Measurements from ENCODE around the gene TMEM198. TPM values are rescaled to one million over a fixed set of nuclear protein-coding genes. Genes with fewer than 3 reads are reported as not detected.

Gene TMEM198
- total and polyA plus RNA-seq, 2 experiments from 2014 or later: 1.7 to 5.8 TPM

GRCh38 chr2:219596954-219597551 is 53.2 kb downstream of the TMEM198 start:
- WGBS, 2 experiments (ENCODE audit: low coverage in 1 of 2, low lambda C conversion rate in 2 of 2, missing lambda C conversion rate in 2 of 2): 6 to 7% methylated on average over 19 of the region's 19 CpGs
- DNase-seq: peak; percentile 54

GRCh38 chr2:219597552-219598307 is 53.9 kb downstream of the TMEM198 start, which contains the start of gene STK11IP:
Gene STK11IP, plus strand, starts transcription at chr2:219597857. Its CDS starts 263 bp downstream, at chr2:219598120.
- H3K27ac ChIP-seq: peak within 1 kb of the TSS; percentile 84

More at GRCh38 chr2:219596954-219597551, 53.2 kb downstream of the TMEM198 start:
- peak overlapping the region; percentile 84 for H3K27ac ChIP-seq
- H3K4me3 ChIP-seq: peak overlapping the region; percentile 90
- no peaks in the 10 kb centered on the region for H4K20me1 ChIP-seq (ENCODE audit: insufficient read depth)
- peaks cover 16% of the 10 kb centered on the region for H3F3A ChIP-seq (ENCODE audit: insufficient read depth)
- peak overlapping the region; percentile 98 for H3K4me2 ChIP-seq (ENCODE audit: unreplicated experiment)
- peaks cover 13% of the 10 kb centered on the region for H3K79me2 ChIP-seq (ENCODE audit: insufficient read depth)
- peaks cover 11% of the 10 kb centered on the region for H3K4me1 ChIP-seq (ENCODE audit: insufficient read depth)
- in situ Hi-C loops (cut with MboI): no loop called here
- TF ChIP-seq EZH2phosphoT487 (IDR thresholded peaks at IDR 0.05; ENCODE audit: insufficient read depth, low read depth) (no peak), EZH2 (IDR thresholded peaks at IDR 0.05; ENCODE audit: insufficient read depth, poor library complexity, severe bottlenecking) (no peak)
- 0 out of 2 replicates have a peak, but pooled peaks cover 3% of the 10 kb centered on the region for H3K36me3 ChIP-seq (ENCODE audit: low read depth)
- H3K9me2 ChIP-seq (ENCODE audit: insufficient read depth): no peaks in the 10 kb centered on the region
- peak overlapping the region; percentile 99 for H2AFZ ChIP-seq
- H3K9me3 ChIP-seq (ENCODE audit: low read depth): no peaks in the 10 kb centered on the region
- H3K27me3 ChIP-seq (replicated peaks; ENCODE audit: insufficient read depth): no peaks in the 10 kb centered on the region
- peak overlapping the region; percentile 88 for H3K9ac ChIP-seq

GRCh38 chr2:219598308-219599078 is 54.7 kb downstream of the TMEM198 start:
- 32 to 34% methylated on average over 9 of the region's 9 CpGs for WGBS, 2 experiments (ENCODE audit: low coverage in 1 of 2, low lambda C conversion rate in 2 of 2, missing lambda C conversion rate in 2 of 2)
- H3K4me3 ChIP-seq: peak overlapping the region; percentile 90
- H3K9me3 ChIP-seq (ENCODE audit: low read depth): no peaks in the 10 kb centered on the region
- DNase-seq: peak; percentile 20
- peak overlapping the region; percentile 99 for H2AFZ ChIP-seq
- 0 out of 2 replicates have a peak, but pooled peaks cover 4% of the 10 kb centered on the region for H3K36me3 ChIP-seq (ENCODE audit: low read depth)
- H3K27me3 ChIP-seq (replicated peaks; ENCODE audit: insufficient read depth): no peaks in the 10 kb centered on the region
- H3F3A ChIP-seq (ENCODE audit: insufficient read depth): peaks cover 16% of the 10 kb centered on the region
- peak overlapping the region; percentile 84 for H3K27ac ChIP-seq
- peaks cover 13% of the 10 kb centered on the region for H3K79me2 ChIP-seq (ENCODE audit: insufficient read depth)
- in situ Hi-C loops (cut with MboI): no loop called here
- H3K4me1 ChIP-seq (ENCODE audit: insufficient read depth): peaks cover 11% of the 10 kb centered on the region
- TF ChIP-seq EZH2phosphoT487 (IDR thresholded peaks at IDR 0.05; ENCODE audit: insufficient read depth, low read depth): no peak
- H3K9ac ChIP-seq: peak overlapping the region; percentile 88
- no peaks in the 10 kb centered on the region for H3K9me2 ChIP-seq (ENCODE audit: insufficient read depth)
- peak overlapping the region; percentile 92 for H3K4me2 ChIP-seq (ENCODE audit: unreplicated experiment)
- H4K20me1 ChIP-seq (ENCODE audit: insufficient read depth): no peaks in the 10 kb centered on the region

More at GRCh38 chr2:219597552-219598307, 53.9 kb downstream of the TMEM198 start, which contains the start of gene STK11IP:
- Histone ChIP-seq H3K4me1 (ENCODE audit: insufficient read depth) (peaks cover 11% of the 10 kb centered on the region), H3K9me2 (ENCODE audit: insufficient read depth) (no peaks in the 10 kb centered on the region), H3K4me2 (ENCODE audit: unreplicated experiment) (peak within 1 kb of the TSS; percentile 98), H3K4me3 (peak within 1 kb of the TSS; percentile 90), H3K79me2 (ENCODE audit: insufficient read depth) (peaks cover 13% of the 10 kb centered on the region), H3K9me3 (ENCODE audit: low read depth) (no peaks in the 10 kb centered on the region), H3K27me3 (replicated peaks; ENCODE audit: insufficient read depth) (no peaks in the 10 kb centered on the region), H2AFZ (peak within 1 kb of the TSS; percentile 99), H3K9ac (peak within 1 kb of the TSS; percentile 88), H4K20me1 (ENCODE audit: insufficient read depth) (no peaks in the 10 kb centered on the region), H3F3A (ENCODE audit: insufficient read depth) (peaks cover 16% of the 10 kb centered on the region), H3K36me3 (ENCODE audit: low read depth) (0 out of 2 replicates have a peak, but pooled peaks cover 4% of the 10 kb centered on the region)
- in situ Hi-C loops (cut with MboI): no loop called here
- TF ChIP-seq EZH2 (IDR thresholded peaks at IDR 0.05; ENCODE audit: insufficient read depth, poor library complexity, severe bottlenecking): no peak
- no peak for TF ChIP-seq EZH2phosphoT487 (IDR thresholded peaks at IDR 0.05; ENCODE audit: insufficient read depth, low read depth)
- 0% methylated on average over 44 to 57 of the region's 57 CpGs for WGBS, 2 experiments (ENCODE audit: low coverage in 1 of 2, low lambda C conversion rate in 2 of 2, missing lambda C conversion rate in 2 of 2)
- DNase-seq: peak; percentile 99

Small RNA genes lying within 50 kb of the gene (microRNA-seq; reads per million reads assigned to microRNA genes)
- gene MIR3132 (ENCODE audit: borderline number of aligned reads): not detected

Small RNA genes lying within 50 kb of the gene (small RNA-seq; reads per million reads assigned to genes)
- gene MIR3132 (ENCODE audit: low read depth, low replicate concordance) (not detected), gene RN7SKP213 (ENCODE audit: low read depth, low replicate concordance) (not detected)

Other genes starting within 250 kb of the TMEM198 start
- gene PTPRN, start 234.6 kb upstream of the TMEM198 start, total RNA-seq (2014; rRNA removed; shearing (Covaris generic)): 50.5 and 54.1 TPM in 2 replicates
- gene PTPRN, start 234.6 kb upstream of the TMEM198 start, polyA plus RNA-seq (2016; fragmentation: Nextera tagmentation; extraction: Ambion mirVana): 29.2 and 30.5 TPM in 2 replicates
- gene RESP18, start 211.3 kb upstream of the TMEM198 start, total RNA-seq (2014; rRNA removed; shearing (Covaris generic)): not detected in 2 replicates
- gene RESP18, start 211.3 kb upstream of the TMEM198 start, polyA plus RNA-seq (2016; fragmentation: Nextera tagmentation; extraction: Ambion mirVana): not detected in 2 replicates
- gene DNPEP, start 156.1 kb upstream of the TMEM198 start, total RNA-seq (2014; rRNA removed; shearing (Covaris generic)): 79.8 and 84.5 TPM in 2 replicates
- 54.5 and 57.5 TPM in 2 replicates for gene DNPEP, start 156.1 kb upstream of the TMEM198 start, polyA plus RNA-seq (2016; fragmentation: Nextera tagmentation; extraction: Ambion mirVana)
- gene DES, start 125.7 kb upstream of the TMEM198 start, total RNA-seq (2014; rRNA removed; shearing (Covaris generic)): 0.51 and 2.7 TPM in 2 replicates
- 0.75 and 1.1 TPM in 2 replicates for gene DES, start 125.7 kb upstream of the TMEM198 start, polyA plus RNA-seq (2016; fragmentation: Nextera tagmentation; extraction: Ambion mirVana)
- 26.5 and 32.1 TPM in 2 replicates for gene SPEG, start 109.2 kb upstream of the TMEM198 start, total RNA-seq (2014; rRNA removed; shearing (Covaris generic))
- gene SPEG, start 109.2 kb upstream of the TMEM198 start, polyA plus RNA-seq (2016; fragmentation: Nextera tagmentation; extraction: Ambion mirVana): 6.8 and 9.4 TPM in 2 replicates
- 60.6 and 72.2 TPM in 2 replicates for gene GMPPA, start 45.1 kb upstream of the TMEM198 start, total RNA-seq (2014; rRNA removed; shearing (Covaris generic))
- gene GMPPA, start 45.1 kb upstream of the TMEM198 start, polyA plus RNA-seq (2016; fragmentation: Nextera tagmentation; extraction: Ambion mirVana): 64.4 and 65.6 TPM in 2 replicates
- 0.13 and 0.43 TPM in 2 replicates for gene ASIC4, start 29.5 kb upstream of the TMEM198 start, total RNA-seq (2014; rRNA removed; shearing (Covaris generic))
- gene ASIC4, start 29.5 kb upstream of the TMEM198 start, polyA plus RNA-seq (2016; fragmentation: Nextera tagmentation; extraction: Ambion mirVana): not detected in 2 replicates
- 526 and 533 TPM in 2 replicates for gene CHPF, start 219 bp upstream of the TMEM198 start, total RNA-seq (2014; rRNA removed; shearing (Covaris generic))
- 174 and 179 TPM in 2 replicates for gene CHPF, start 219 bp upstream of the TMEM198 start, polyA plus RNA-seq (2016; fragmentation: Nextera tagmentation; extraction: Ambion mirVana)
- gene OBSL1, start 27.5 kb downstream of the TMEM198 start, total RNA-seq (2014; rRNA removed; shearing (Covaris generic)): 68.7 and 84.9 TPM in 2 replicates
- 12.8 and 13.8 TPM in 2 replicates for gene OBSL1, start 27.5 kb downstream of the TMEM198 start, polyA plus RNA-seq (2016; fragmentation: Nextera tagmentation; extraction: Ambion mirVana)
- 0.11 TPM in 1 of 2 replicates, not detected in the other for gene INHA, start 28.3 kb downstream of the TMEM198 start, total RNA-seq (2014; rRNA removed; shearing (Covaris generic))
- gene INHA, start 28.3 kb downstream of the TMEM198 start, polyA plus RNA-seq (2016; fragmentation: Nextera tagmentation; extraction: Ambion mirVana): 0.19 and 0.36 TPM in 2 replicates
- 10.5 and 13.9 TPM in 2 replicates for gene STK11IP, start 53.8 kb downstream of the TMEM198 start, total RNA-seq (2014; rRNA removed; shearing (Covaris generic))
- gene STK11IP, start 53.8 kb downstream of the TMEM198 start, polyA plus RNA-seq (2016; fragmentation: Nextera tagmentation; extraction: Ambion mirVana): 7.3 and 7.9 TPM in 2 replicates
- 0.54 and 1.6 TPM in 2 replicates for gene SLC4A3, start 83.6 kb downstream of the TMEM198 start, total RNA-seq (2014; rRNA removed; shearing (Covaris generic))
- gene SLC4A3, start 83.6 kb downstream of the TMEM198 start, polyA plus RNA-seq (2016; fragmentation: Nextera tagmentation; extraction: Ambion mirVana): 0.79 and 0.96 TPM in 2 replicates

Measured in GM23248 (cell line).